Transverse colon (tissue), 4 donors: ENCODE data around the gene ACSS3.

Experiments
- POLR2A ChIP-seq: fragments of 450-650 bp; IDR thresholded peaks from one replicate; pipeline ENCODE4 v1.6.1; 2016; ENCODE audit warnings: antibody characterized with exemption, mild to moderate bottlenecking, moderate library complexity
- POLR2AphosphoS5 ChIP-seq, 3 donors: sonication (generic); formaldehyde crosslinking; IDR thresholded peaks; one replicate each; pipeline ENCODE4 v1.6.1; 2016; ENCODE audit warnings: antibody characterized with exemption in 3 of 3
- TF ChIP-seq, protein P1 (sequence below), 5 experiments: fragments of 200-600 bp in 3 of 5; fragments of 450-650 bp in 2 of 5; sonication (generic) in 3 of 5; IDR thresholded peaks; 1 replicate in 2 of 5; 2 replicates in 3 of 5; pipeline ENCODE4 v1.5.1; 2016 to 2017; ENCODE audit warnings: antibody characterized with exemption in 5 of 5, inconsistent platforms in 3 of 5, mild to moderate bottlenecking in 2 of 5, moderate library complexity in 1 of 5

- TF ChIP-seq, protein P1, sequence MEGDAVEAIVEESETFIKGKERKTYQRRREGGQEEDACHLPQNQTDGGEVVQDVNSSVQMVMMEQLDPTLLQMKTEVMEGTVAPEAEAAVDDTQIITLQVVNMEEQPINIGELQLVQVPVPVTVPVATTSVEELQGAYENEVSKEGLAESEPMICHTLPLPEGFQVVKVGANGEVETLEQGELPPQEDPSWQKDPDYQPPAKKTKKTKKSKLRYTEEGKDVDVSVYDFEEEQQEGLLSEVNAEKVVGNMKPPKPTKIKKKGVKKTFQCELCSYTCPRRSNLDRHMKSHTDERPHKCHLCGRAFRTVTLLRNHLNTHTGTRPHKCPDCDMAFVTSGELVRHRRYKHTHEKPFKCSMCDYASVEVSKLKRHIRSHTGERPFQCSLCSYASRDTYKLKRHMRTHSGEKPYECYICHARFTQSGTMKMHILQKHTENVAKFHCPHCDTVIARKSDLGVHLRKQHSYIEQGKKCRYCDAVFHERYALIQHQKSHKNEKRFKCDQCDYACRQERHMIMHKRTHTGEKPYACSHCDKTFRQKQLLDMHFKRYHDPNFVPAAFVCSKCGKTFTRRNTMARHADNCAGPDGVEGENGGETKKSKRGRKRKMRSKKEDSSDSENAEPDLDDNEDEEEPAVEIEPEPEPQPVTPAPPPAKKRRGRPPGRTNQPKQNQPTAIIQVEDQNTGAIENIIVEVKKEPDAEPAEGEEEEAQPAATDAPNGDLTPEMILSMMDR (IDR thresholded peaks at IDR 0.05), result no peak
- TF ChIP-seq POLR2A (no peak), POLR2AphosphoS5 (IDR thresholded peaks at IDR 0.05) (no peak)
Observed at GRCh38 chr12:81207664-81208063, 129.8 kb downstream of the ACSS3 start.
